Measurements from ENCODE around the gene DNAJA4. TPM values are rescaled to one million over a fixed set of nuclear protein-coding genes. Genes with fewer than 3 reads are reported as not detected.

The DNAJA4 gene
- polyA plus RNA-seq, 1 of the 3 experiments (the other 2 are of a cell fraction) = 0.03 TPM

DNA sequence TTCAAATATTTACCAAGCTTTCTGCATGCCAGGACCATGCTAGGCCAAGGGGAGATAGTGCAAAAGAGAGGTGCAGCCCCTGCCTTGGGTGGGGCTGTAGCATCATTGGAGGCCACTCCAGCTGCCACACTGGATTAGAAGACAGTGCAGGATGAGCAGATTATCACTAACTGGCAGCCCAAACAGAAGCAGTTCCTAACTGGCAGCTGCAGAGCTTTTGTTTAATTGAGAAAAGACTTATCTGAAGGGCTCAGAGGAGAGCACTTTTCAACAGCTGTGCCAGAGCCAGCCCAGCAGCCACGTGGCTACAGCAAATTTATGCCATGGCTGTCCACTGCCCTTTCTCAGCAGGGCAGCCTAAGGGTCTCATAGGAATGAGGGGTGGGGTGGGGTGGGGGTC, 16.5 kb upstream of the DNAJA4 start (continued):
- TF ChIP-seq CTCF (IDR thresholded peaks at IDR 0.05) (no peak), FOXM1 (IDR thresholded peaks at IDR 0.05; ENCODE audit: low read depth) (no peak), POLR2AphosphoS5 (IDR thresholded peaks at IDR 0.05; ENCODE audit: low read depth, low read length) (no peak)

DNA sequence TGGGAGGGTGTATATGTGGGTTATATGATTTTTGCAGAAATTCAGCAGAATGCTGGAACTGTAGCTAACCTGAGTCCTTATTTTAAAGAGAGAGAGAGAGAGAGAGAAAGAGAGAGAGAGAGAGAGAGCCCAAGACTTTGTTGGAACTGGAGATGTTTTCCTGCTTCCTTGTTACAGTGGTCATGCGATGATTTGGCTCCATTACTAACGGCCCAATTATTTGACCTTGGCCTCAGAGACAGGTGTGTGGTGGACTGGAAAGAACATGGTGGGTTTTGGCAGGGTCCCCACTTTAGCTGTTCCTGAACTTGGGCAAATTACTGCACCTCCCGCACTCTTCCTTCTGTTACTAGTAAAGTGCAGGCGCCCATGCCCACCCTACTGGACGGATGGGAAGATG, 15.2 kb upstream of the DNAJA4 start:
- Histone ChIP-seq H3K9ac (no peak overlapping the region), H3K79me2 (ENCODE audit: insufficient read depth) (no peaks in the 10 kb centered on the region), H3K4me2 (no peak overlapping the region), H3K9me3 (no peaks in the 10 kb centered on the region), H3K4me1 (ENCODE audit: control insufficient read depth in 1 of 2, insufficient read depth in 2 of 2, low read depth in 1 of 2, low read length in 1 of 2) (peaks cover 0 to 1% of the 10 kb centered on the region in 2 experiments; a peak in 1 of 4 replicates), H4K20me1 (ENCODE audit: insufficient read depth) (no peaks in the 10 kb centered on the region), H3F3A (replicated peaks; ENCODE audit: insufficient read depth) (no peaks in the 10 kb centered on the region), H3K27me3 (ENCODE audit: insufficient read depth) (no peaks in the 10 kb centered on the region), H3K36me3 (replicated peaks in 1 of 2; ENCODE audit: control insufficient read depth in 1 of 2, insufficient read depth in 2 of 2, low read length in 1 of 2) (no peaks in the 10 kb centered on the region), H3K9me2 (no peaks in the 10 kb centered on the region), H3K4me3 (ENCODE audit: low read depth in 2 of 2, low read length in 1 of 2) (no peak overlapping the region), H3K27ac (ENCODE audit: low read depth in 2 of 2, low read length in 1 of 2) (no peak overlapping the region), H2AFZ (ENCODE audit: low read depth) (no peak overlapping the region)
- TF ChIP-seq RCOR1 (IDR thresholded peaks at IDR 0.05; ENCODE audit: low read length) (no peak), FOSL2 (IDR thresholded peaks at IDR 0.05; ENCODE audit: borderline replicate concordance, low read depth) (no peak), TAF1 (IDR thresholded peaks at IDR 0.05; ENCODE audit: borderline replicate concordance, low read depth, low read length) (no peak), GABPA (IDR thresholded peaks at IDR 0.05; ENCODE audit: low read depth) (no peak), EZH2phosphoT487 (IDR thresholded peaks at IDR 0.05; ENCODE audit: borderline replicate concordance, low read depth) (no peak), RXRA (IDR thresholded peaks at IDR 0.05; ENCODE audit: borderline replicate concordance, low read depth) (no peak), RAD21 (IDR thresholded peaks at IDR 0.05; ENCODE audit: low read length) (no peak), SIN3A (IDR thresholded peaks at IDR 0.05; ENCODE audit: borderline replicate concordance, low read depth, low read length) (no peak), FOXJ3 (CRISPR knock-in tag; IDR thresholded peaks at IDR 0.05) (no peak), MXI1 (IDR thresholded peaks at IDR 0.05; ENCODE audit: low read depth, low read length) (no peak), MEF2A (IDR thresholded peaks at IDR 0.05; ENCODE audit: borderline replicate concordance, low read depth) (no peak), YY1 (IDR thresholded peaks at IDR 0.05; ENCODE audit: low read depth) (no peak)
- TF ChIP-seq, protein P1, sequence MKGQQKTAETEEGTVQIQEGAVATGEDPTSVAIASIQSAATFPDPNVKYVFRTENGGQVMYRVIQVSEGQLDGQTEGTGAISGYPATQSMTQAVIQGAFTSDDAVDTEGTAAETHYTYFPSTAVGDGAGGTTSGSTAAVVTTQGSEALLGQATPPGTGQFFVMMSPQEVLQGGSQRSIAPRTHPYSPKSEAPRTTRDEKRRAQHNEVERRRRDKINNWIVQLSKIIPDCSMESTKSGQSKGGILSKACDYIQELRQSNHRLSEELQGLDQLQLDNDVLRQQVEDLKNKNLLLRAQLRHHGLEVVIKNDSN (IDR thresholded peaks at IDR 0.05; ENCODE audit: borderline replicate concordance, low read depth) = no peak
- WGBS (ENCODE audit: low lambda C conversion rate) = 84% methylated on average over 5 of the region's 5 CpGs
- CTCF ChIA-PET = interaction anchor here (1.4 kb wide), 1 partner anchor 9 kb away, joined by 4 read pairs; no protein-coding TSS in a partner anchor
- no peak for DNase-seq
- POLR2A ChIA-PET = interaction anchor here (0.5 kb wide), 1 partner anchor 82 kb away, joined by 3 read pairs; no protein-coding TSS in a partner anchor
